HCT116 (cell line): ENCODE results near the gene STAMBP. TPM values are rescaled to one million over a fixed set of nuclear protein-coding genes. Genes with fewer than 3 reads are reported as not detected.

ENCODE experiments used
- total RNA-seq: library from RNA; stranded (reverse); gene quantifications from one replicate; pipeline ENCODE4 v1.2.1, GENCODE V29; 2021; ENCODE audit not compliant: unreplicated experiment

STAMBP gene
- total RNA-seq, 1 experiment from 2014 or later, result 45.2 TPM

Other genes starting within 250 kb of the STAMBP start
- not detected for gene NAT8, start 186.5 kb upstream of the STAMBP start, total RNA-seq
- 42.5 TPM for gene TPRKB, start 91.6 kb upstream of the STAMBP start, total RNA-seq
- 22.9 TPM for gene DUSP11, start 48.9 kb upstream of the STAMBP start, total RNA-seq
- 1.5 TPM for gene C2orf78, start 44.8 kb upstream of the STAMBP start, total RNA-seq
- 0.89 TPM for gene ACTG2, start 64.0 kb downstream of the STAMBP start, total RNA-seq
- 100 TPM for gene DGUOK, start 97.9 kb downstream of the STAMBP start, total RNA-seq
- gene TET3, start 155.9 kb downstream of the STAMBP start, total RNA-seq, result 15.4 TPM